22Rv1 (cell line): ENCODE data around the gene ERC1.

Source experiments
- CTCF ChIP-seq: fragments of 450-650 bp; IDR thresholded peaks from 2 replicates; pipeline ENCODE4 v1.5.1; 2017; ENCODE audit warnings: mild to moderate bottlenecking
- ZFX ChIP-seq: fragments of 450-650 bp; IDR thresholded peaks from 2 replicates; pipeline ENCODE4 v1.6.1; 2017; ENCODE audit warnings: antibody characterized with exemption, borderline replicate concordance

DNA sequence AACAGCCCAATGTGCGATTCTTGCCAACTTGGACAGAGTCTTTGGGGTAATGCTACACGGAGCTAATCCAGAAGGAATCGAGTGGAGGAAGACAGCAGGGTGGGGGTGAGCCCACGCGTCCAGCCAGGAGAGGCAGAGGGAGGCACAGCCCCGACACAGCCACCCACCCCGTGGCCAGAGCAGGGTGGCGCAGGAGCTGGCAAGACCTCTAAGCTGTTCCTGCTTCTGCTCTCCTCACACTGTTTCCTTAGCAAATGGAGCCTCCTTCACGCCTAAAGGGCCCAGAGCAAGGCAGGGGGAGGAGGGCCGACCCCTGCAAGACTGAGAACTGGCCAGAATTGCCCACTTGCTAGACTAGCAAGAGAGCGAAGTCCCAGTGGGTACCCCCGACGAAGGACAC, 511.8 kb downstream of the ERC1 start:
- no peak for TF ChIP-seq CTCF
- no peak for TF ChIP-seq ZFX
